Stomach (tissue), 4 donors: ENCODE data around the gene FREM1.

ENCODE experiments used
- CTCF ChIP-seq, 7 experiments: fragments of 450-650 bp in 4 of 7; fragments of 200-600 bp in 3 of 7; sonication (generic) in 3 of 7; IDR thresholded peaks; one replicate each; pipeline ENCODE4 v1.5.1; 2016 to 2019; ENCODE audit warnings: antibody characterized with exemption in 7 of 7, control low read depth in 2 of 7, mild to moderate bottlenecking in 1 of 7
- EP300 ChIP-seq: sonication (generic); formaldehyde crosslinking; IDR thresholded peaks from one replicate; pipeline ENCODE4 v1.6.1; 2017; ENCODE audit warnings: antibody characterized with exemption
- POLR2A ChIP-seq, 4 donors: fragments of 450-650 bp; IDR thresholded peaks; one replicate each; pipeline ENCODE4 v1.6.1; 2016; ENCODE audit warnings: antibody characterized with exemption in 4 of 4, control low read depth in 2 of 4, mild to moderate bottlenecking in 1 of 4, moderate library complexity in 1 of 4
- POLR2AphosphoS5 ChIP-seq, 3 donors: sonication (generic); formaldehyde crosslinking; IDR thresholded peaks; one replicate each; pipeline ENCODE4 v1.6.1; 2016; ENCODE audit warnings: antibody characterized with exemption in 3 of 3

GRCh38 chr9:14692470-14693250 is 217.6 kb downstream of the FREM1 start:
- TF ChIP-seq CTCF (IDR thresholded peaks at IDR 0.05) (no peak), POLR2AphosphoS5 (IDR thresholded peaks at IDR 0.05) (no peak), EP300 (no peak), POLR2A (IDR thresholded peaks at IDR 0.05) (no peak)
